Measurements from ENCODE around the gene GABRP.
"Not testable (repeated sequence)": the region's sequence is repeated elsewhere in the genome, so short reads cannot be mapped to it uniquely, and the experiment has no call there.

DNA sequence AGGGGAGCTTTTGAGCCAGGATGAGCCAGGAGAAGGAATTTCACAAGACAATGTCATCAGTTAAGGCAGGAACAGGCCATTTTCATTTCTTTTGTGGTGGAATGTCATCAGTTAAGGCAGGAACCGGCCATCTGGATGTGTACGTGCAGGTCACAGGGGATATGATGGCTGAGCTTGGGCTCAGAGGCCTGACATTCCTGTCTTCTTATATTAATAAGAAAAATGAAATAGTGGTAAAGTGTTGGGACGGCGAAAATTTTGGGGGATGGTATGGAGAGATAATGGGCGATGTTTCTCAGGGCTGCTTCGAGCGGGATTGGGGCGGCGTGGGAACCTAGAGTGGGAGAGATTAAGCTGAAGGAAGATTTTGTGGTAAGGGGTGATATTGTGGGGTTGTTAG lies 21.2 kb upstream of the GABRP start:
- TF ChIP-seq, protein P1, sequence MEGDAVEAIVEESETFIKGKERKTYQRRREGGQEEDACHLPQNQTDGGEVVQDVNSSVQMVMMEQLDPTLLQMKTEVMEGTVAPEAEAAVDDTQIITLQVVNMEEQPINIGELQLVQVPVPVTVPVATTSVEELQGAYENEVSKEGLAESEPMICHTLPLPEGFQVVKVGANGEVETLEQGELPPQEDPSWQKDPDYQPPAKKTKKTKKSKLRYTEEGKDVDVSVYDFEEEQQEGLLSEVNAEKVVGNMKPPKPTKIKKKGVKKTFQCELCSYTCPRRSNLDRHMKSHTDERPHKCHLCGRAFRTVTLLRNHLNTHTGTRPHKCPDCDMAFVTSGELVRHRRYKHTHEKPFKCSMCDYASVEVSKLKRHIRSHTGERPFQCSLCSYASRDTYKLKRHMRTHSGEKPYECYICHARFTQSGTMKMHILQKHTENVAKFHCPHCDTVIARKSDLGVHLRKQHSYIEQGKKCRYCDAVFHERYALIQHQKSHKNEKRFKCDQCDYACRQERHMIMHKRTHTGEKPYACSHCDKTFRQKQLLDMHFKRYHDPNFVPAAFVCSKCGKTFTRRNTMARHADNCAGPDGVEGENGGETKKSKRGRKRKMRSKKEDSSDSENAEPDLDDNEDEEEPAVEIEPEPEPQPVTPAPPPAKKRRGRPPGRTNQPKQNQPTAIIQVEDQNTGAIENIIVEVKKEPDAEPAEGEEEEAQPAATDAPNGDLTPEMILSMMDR (IDR thresholded peaks at IDR 0.05) = not testable (repeated sequence)
- TF ChIP-seq, protein P2, sequence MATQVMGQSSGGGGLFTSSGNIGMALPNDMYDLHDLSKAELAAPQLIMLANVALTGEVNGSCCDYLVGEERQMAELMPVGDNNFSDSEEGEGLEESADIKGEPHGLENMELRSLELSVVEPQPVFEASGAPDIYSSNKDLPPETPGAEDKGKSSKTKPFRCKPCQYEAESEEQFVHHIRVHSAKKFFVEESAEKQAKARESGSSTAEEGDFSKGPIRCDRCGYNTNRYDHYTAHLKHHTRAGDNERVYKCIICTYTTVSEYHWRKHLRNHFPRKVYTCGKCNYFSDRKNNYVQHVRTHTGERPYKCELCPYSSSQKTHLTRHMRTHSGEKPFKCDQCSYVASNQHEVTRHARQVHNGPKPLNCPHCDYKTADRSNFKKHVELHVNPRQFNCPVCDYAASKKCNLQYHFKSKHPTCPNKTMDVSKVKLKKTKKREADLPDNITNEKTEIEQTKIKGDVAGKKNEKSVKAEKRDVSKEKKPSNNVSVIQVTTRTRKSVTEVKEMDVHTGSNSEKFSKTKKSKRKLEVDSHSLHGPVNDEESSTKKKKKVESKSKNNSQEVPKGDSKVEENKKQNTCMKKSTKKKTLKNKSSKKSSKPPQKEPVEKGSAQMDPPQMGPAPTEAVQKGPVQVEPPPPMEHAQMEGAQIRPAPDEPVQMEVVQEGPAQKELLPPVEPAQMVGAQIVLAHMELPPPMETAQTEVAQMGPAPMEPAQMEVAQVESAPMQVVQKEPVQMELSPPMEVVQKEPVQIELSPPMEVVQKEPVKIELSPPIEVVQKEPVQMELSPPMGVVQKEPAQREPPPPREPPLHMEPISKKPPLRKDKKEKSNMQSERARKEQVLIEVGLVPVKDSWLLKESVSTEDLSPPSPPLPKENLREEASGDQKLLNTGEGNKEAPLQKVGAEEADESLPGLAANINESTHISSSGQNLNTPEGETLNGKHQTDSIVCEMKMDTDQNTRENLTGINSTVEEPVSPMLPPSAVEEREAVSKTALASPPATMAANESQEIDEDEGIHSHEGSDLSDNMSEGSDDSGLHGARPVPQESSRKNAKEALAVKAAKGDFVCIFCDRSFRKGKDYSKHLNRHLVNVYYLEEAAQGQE (IDR thresholded peaks at IDR 0.05; ENCODE audit: insufficient read depth in 1 of 2, low read depth in 2 of 2, low read length in 1 of 2) = not testable (repeated sequence)

All from Panc1 (cell line).